Vagina (tissue), 2 donors: ENCODE results near the gene ARMC3. TPM values are rescaled to one million over a fixed set of nuclear protein-coding genes. Genes with fewer than 3 reads are reported as not detected.

Experiments used
- DNase-seq, 2 donors: peaks; one replicate each; pipeline ENCODE4 v3.0.0-alpha.2; 2017; ENCODE audit errors: extremely low spot score in 2 of 2
- H3K27ac ChIP-seq: fragments of 200-600 bp; sonication (generic); one replicate; pipeline ENCODE4 v1.5.1; 2019
- H3K27me3 ChIP-seq: fragments of 200-600 bp; sonication (generic); one replicate; pipeline ENCODE4 v1.5.1; 2019
- H3K36me3 ChIP-seq, 2 donors: fragments of 200-600 bp; sonication (generic); one replicate each; pipeline ENCODE4 v1.5.1; 2017 to 2019
- H3K4me1 ChIP-seq: fragments of 200-600 bp; sonication (generic); one replicate; pipeline ENCODE4 v1.5.1; 2019
- H3K4me3 ChIP-seq, 2 donors: fragments of 200-600 bp; sonication (generic); 1 replicate in 1 of 2; 2 replicates in 1 of 2; pipeline ENCODE4 v1.5.1; 2016 to 2019
- H3K9me3 ChIP-seq: fragments of 200-600 bp; sonication (generic); one replicate; pipeline ENCODE4 v1.5.1; 2019
- CTCF ChIP-seq, 3 experiments: fragments of 450-650 bp in 2 of 3; fragments of 200-600 bp in 1 of 3; sonication (generic) in 1 of 3; IDR thresholded peaks; one replicate each; pipeline ENCODE4 v1.5.1; 2017 to 2019; ENCODE audit warnings: antibody characterized with exemption in 3 of 3, mild to moderate bottlenecking in 2 of 3, moderate library complexity in 2 of 3
- POLR2A ChIP-seq, 2 donors: fragments of 450-650 bp; IDR thresholded peaks; one replicate each; pipeline ENCODE4 v1.6.1; 2017; ENCODE audit warnings: antibody characterized with exemption in 2 of 2, mild to moderate bottlenecking in 2 of 2, moderate library complexity in 2 of 2
- POLR2AphosphoS5 ChIP-seq, 2 donors: sonication (generic); formaldehyde crosslinking; IDR thresholded peaks; one replicate each; pipeline ENCODE4 v1.9.0; 2017; ENCODE audit warnings: antibody characterized with exemption in 2 of 2, mild to moderate bottlenecking in 2 of 2, low read depth in 1 of 2; ENCODE audit not compliant: insufficient read depth in 1 of 2
- intact Hi-C: fragments of 100-400 bp; cut with DNase I; formaldehyde crosslinking; loops from one replicate; pipeline ENCODE4 v1.15.1; 2023
- total RNA-seq: library from RNA; depleted of rRNA; stranded (reverse); fragments of >200 nt; gene quantifications from one replicate; pipeline ENCODE4 v1.2.3, GENCODE V29; 2016

Gene ARMC3
- total RNA-seq, 1 donor from 2014 or later: not detected

GRCh38 chr10:23037561-23037960 is 109.7 kb downstream of the ARMC3 start:
- TF ChIP-seq CTCF (IDR thresholded peaks at IDR 0.05) (no peak), POLR2AphosphoS5 (IDR thresholded peaks at IDR 0.05; ENCODE audit: insufficient read depth in 1 of 2, low read depth in 1 of 2) (no peak), POLR2A (IDR thresholded peaks at IDR 0.05) (no peak)
- H3K9me3 ChIP-seq: no peaks in the 10 kb centered on the region
- DNase-seq: no peak
- no peaks in the 10 kb centered on the region for H3K36me3 ChIP-seq
- H3K27me3 ChIP-seq: no peaks in the 10 kb centered on the region
- no peaks in the 10 kb centered on the region for H3K4me1 ChIP-seq
- intact Hi-C loops: no loop called here
- H3K4me3 ChIP-seq: no peak overlapping the region
- H3K27ac ChIP-seq: no peak overlapping the region

- Histone ChIP-seq H3K36me3 (no peaks in the 10 kb centered on the region), H3K4me3 (no peak overlapping the region), H3K9me3 (no peaks in the 10 kb centered on the region), H3K27ac (no peak overlapping the region), H3K27me3 (no peaks in the 10 kb centered on the region), H3K4me1 (no peaks in the 10 kb centered on the region)
- intact Hi-C loops: no loop called here
- DNase-seq: no peak
- TF ChIP-seq POLR2A (IDR thresholded peaks at IDR 0.05): no peak
- no peak for TF ChIP-seq POLR2AphosphoS5 (IDR thresholded peaks at IDR 0.05; ENCODE audit: insufficient read depth in 1 of 2, low read depth in 1 of 2)
- no peak for TF ChIP-seq CTCF (IDR thresholded peaks at IDR 0.05)
These were observed 110.3 kb downstream of the ARMC3 start for GRCh38 chr10:23038172-23038571.

GRCh38 chr10:23040002-23040401 is 112.1 kb downstream of the ARMC3 start:
- no peaks in the 10 kb centered on the region for H3K4me1 ChIP-seq
- no peak for DNase-seq
- no peaks in the 10 kb centered on the region for H3K9me3 ChIP-seq

GRCh38 chr10:23046027-23046426 is 118.2 kb downstream of the ARMC3 start:
- Histone ChIP-seq H3K4me1 (no peaks in the 10 kb centered on the region), H3K27ac (no peak overlapping the region), H3K36me3 (no peaks in the 10 kb centered on the region), H3K27me3 (no peaks in the 10 kb centered on the region), H3K9me3 (no peaks in the 10 kb centered on the region), H3K4me3 (no peak overlapping the region)
- TF ChIP-seq CTCF (IDR thresholded peaks at IDR 0.05) (no peak), POLR2A (IDR thresholded peaks at IDR 0.05) (no peak), POLR2AphosphoS5 (IDR thresholded peaks at IDR 0.05; ENCODE audit: insufficient read depth in 1 of 2, low read depth in 1 of 2) (no peak)
- DNase-seq: no peak
- intact Hi-C loops: no loop called here

More at GRCh38 chr10:23040002-23040401, 112.1 kb downstream of the ARMC3 start:
- Histone ChIP-seq H3K4me3 (no peak overlapping the region), H3K36me3 (no peaks in the 10 kb centered on the region), H3K27ac (no peak overlapping the region), H3K27me3 (no peaks in the 10 kb centered on the region)
- intact Hi-C loops: no loop called here
- TF ChIP-seq CTCF (IDR thresholded peaks at IDR 0.05): no peak
- TF ChIP-seq POLR2AphosphoS5 (IDR thresholded peaks at IDR 0.05; ENCODE audit: insufficient read depth in 1 of 2, low read depth in 1 of 2): no peak
- TF ChIP-seq POLR2A (IDR thresholded peaks at IDR 0.05): no peak

GRCh38 chr10:23047201-23048050 is 119.6 kb downstream of the ARMC3 start:
- intact Hi-C loops: no loop called here
- H3K4me1 ChIP-seq: no peaks in the 10 kb centered on the region
- H3K9me3 ChIP-seq: no peaks in the 10 kb centered on the region
- H3K27me3 ChIP-seq: no peaks in the 10 kb centered on the region
- DNase-seq: no peak
- H3K36me3 ChIP-seq: no peaks in the 10 kb centered on the region
- no peak overlapping the region for H3K4me3 ChIP-seq
- no peak for TF ChIP-seq POLR2AphosphoS5 (IDR thresholded peaks at IDR 0.05; ENCODE audit: insufficient read depth in 1 of 2, low read depth in 1 of 2)
- no peak for TF ChIP-seq CTCF (IDR thresholded peaks at IDR 0.05)
- no peak for TF ChIP-seq POLR2A (IDR thresholded peaks at IDR 0.05)
- no peak overlapping the region for H3K27ac ChIP-seq
